HG02938 (cell line): Measurements from ENCODE around the gene RNF115.
"Not testable (repeated sequence)": the region's sequence is repeated elsewhere in the genome, so short reads cannot be mapped to it uniquely, and the experiment has no call there.

Experiments
- ATAC-seq: cut with Tn5 transposase; IDR thresholded peaks from one replicate; pipeline ENCODE4 v1.9.1; 2021; ENCODE audit warnings: mild to moderate bottlenecking, moderate library complexity; ENCODE audit not compliant: unreplicated experiment

The RNF115 gene

GRCh38 chr1:145828367-145829026 lies 4.6 kb upstream of the RNF115 start:
- ATAC-seq, result no peak

GRCh38 chr1:145827966-145828365 lies 4.1 kb upstream of the RNF115 start:
- ATAC-seq, result no peak

GRCh38 chr1:145826030-145826429 lies 2.1 kb upstream of the RNF115 start:
- ATAC-seq, result no peak

GRCh38 chr1:145824499-145824842 lies 576 bp upstream of the RNF115 start:
- ATAC-seq, result no peak

- ATAC-seq, result not testable (repeated sequence)
Measured at GRCh38 chr1:145822779-145823331, 1.0 kb downstream of the RNF115 start.

- ATAC-seq, result not testable (repeated sequence)
Measured at GRCh38 chr1:145818095-145818494, 5.8 kb downstream of the RNF115 start.

GRCh38 chr1:145812977-145813810 lies 10.7 kb downstream of the RNF115 start:
- ATAC-seq, result not testable (repeated sequence)

GRCh38 chr1:145806844-145807243 lies 17.1 kb downstream of the RNF115 start:
- no peak for ATAC-seq

GRCh38 chr1:145806408-145806807 lies 17.5 kb downstream of the RNF115 start:
- no peak for ATAC-seq

- no peak for ATAC-seq
Measured at GRCh38 chr1:145805057-145805456, 18.8 kb downstream of the RNF115 start.

- no peak for ATAC-seq
Measured at GRCh38 chr1:145804235-145805045, 19.5 kb downstream of the RNF115 start.

GRCh38 chr1:145799806-145800205 lies 24.1 kb downstream of the RNF115 start:
- ATAC-seq, result no peak

GRCh38 chr1:145796753-145797152 lies 27.1 kb downstream of the RNF115 start:
- ATAC-seq, result no peak

GRCh38 chr1:145795257-145795881 lies 28.5 kb downstream of the RNF115 start:
- ATAC-seq, result no peak

GRCh38 chr1:145792484-145792883 lies 31.4 kb downstream of the RNF115 start:
- ATAC-seq, result no peak

GRCh38 chr1:145791860-145792259 lies 32.0 kb downstream of the RNF115 start:
- not testable (repeated sequence) for ATAC-seq

GRCh38 chr1:145788580-145788979 lies 35.3 kb downstream of the RNF115 start:
- ATAC-seq, result no peak

- ATAC-seq, result no peak
Measured at GRCh38 chr1:145786271-145786670, 37.6 kb downstream of the RNF115 start.

- ATAC-seq, result no peak
Measured at GRCh38 chr1:145785547-145785946, 38.3 kb downstream of the RNF115 start.

- no peak for ATAC-seq
Measured at GRCh38 chr1:145784409-145784808, 39.5 kb downstream of the RNF115 start.
